Transverse colon (tissue), 4 donors: ENCODE measurements around the gene DAZAP1. TPM values are rescaled to one million over a fixed set of nuclear protein-coding genes. Genes with fewer than 3 reads are reported as not detected.

Experiments used
- DNase-seq: peaks from one replicate; pipeline ENCODE4 v3.0.0-alpha.2; 2019
- H3K27ac ChIP-seq, 4 donors: fragments of 200-600 bp; sonication (generic); 2 replicates each; pipeline ENCODE4 v1.5.1; 2016 to 2018; ENCODE audit warnings: inconsistent platforms in 4 of 4
- H3K27me3 ChIP-seq: fragments of 200-600 bp; sonication (generic); 2 replicates; pipeline ENCODE4 v1.5.1; 2017; ENCODE audit warnings: inconsistent platforms
- H3K36me3 ChIP-seq, 4 donors: fragments of 200-600 bp; sonication (generic); 2 replicates each; pipeline ENCODE4 v1.5.1; 2017 to 2019; ENCODE audit warnings: inconsistent platforms in 4 of 4
- H3K4me1 ChIP-seq, 4 donors: fragments of 200-600 bp; sonication (generic); 2 replicates each; pipeline ENCODE4 v1.5.1; 2017 to 2020; ENCODE audit warnings: inconsistent platforms in 4 of 4
- H3K4me3 ChIP-seq, 4 donors: fragments of 200-600 bp; sonication (generic); 1 replicate in 1 of 4; 2 replicates in 3 of 4; pipeline versions ENCODE4 v1.5.1 to v1.6.1; 2017 to 2019; ENCODE audit warnings: inconsistent platforms in 4 of 4
- H3K9me3 ChIP-seq, 2 donors: fragments of 200-600 bp; sonication (generic); 2 replicates each; pipeline ENCODE4 v1.5.1; 2017 to 2019; ENCODE audit warnings: inconsistent platforms in 2 of 2
- CTCF ChIP-seq, 5 experiments: fragments of 200-600 bp in 3 of 5; fragments of 450-650 bp in 2 of 5; sonication (generic) in 3 of 5; IDR thresholded peaks; 1 replicate in 2 of 5; 2 replicates in 3 of 5; pipeline ENCODE4 v1.5.1; 2016 to 2017; ENCODE audit warnings: antibody characterized with exemption in 5 of 5, inconsistent platforms in 3 of 5, mild to moderate bottlenecking in 2 of 5, moderate library complexity in 1 of 5
- EP300 ChIP-seq: sonication (generic); formaldehyde crosslinking; IDR thresholded peaks from one replicate; pipeline ENCODE4 v1.6.1; 2017; ENCODE audit warnings: antibody characterized with exemption, low read depth
- POLR2A ChIP-seq: fragments of 450-650 bp; IDR thresholded peaks from one replicate; pipeline ENCODE4 v1.6.1; 2016; ENCODE audit warnings: antibody characterized with exemption, mild to moderate bottlenecking, moderate library complexity
- POLR2AphosphoS5 ChIP-seq, 3 donors: sonication (generic); formaldehyde crosslinking; IDR thresholded peaks; one replicate each; pipeline ENCODE4 v1.6.1; 2016; ENCODE audit warnings: antibody characterized with exemption in 3 of 3
- WGBS, 2 donors: methylation state at CpG; one replicate each; pipeline ENCODE4 v1.1.5; 2018; ENCODE audit warnings: low coverage in 1 of 2; 5-methylcytosine and 5-hydroxymethylcytosine counted together
- in situ Hi-C, 4 donors: fragments of 200-750 bp; cut with MboI; loops; one replicate each; pipeline versions ENCODE4 v1.15.0 to v1.15.1; 2017; ENCODE audit warnings: low sequenced_read_pairs in 3 of 4, low pct_ligation_motif_present in 1 of 4, low pct_unique_long_range_greater_than_20kb in 1 of 4
- intact Hi-C: fragments of 100-400 bp; cut with DNase I; formaldehyde crosslinking; loops from one replicate; pipeline ENCODE4 v1.15.1; 2023; ENCODE audit warnings: low total_unique reads
- total RNA-seq, 4 donors: library from RNA; depleted of rRNA; stranded (reverse); fragments of >200 nt; gene quantifications; one replicate each; pipeline ENCODE4 v1.1.0, GENCODE V29; 2016

DAZAP1 gene
- total RNA-seq, 4 donors from 2014 or later: 36.3 to 77.2 (median 41.6) TPM

- Histone ChIP-seq H3K27ac (no peak overlapping the region), H3K27me3 (peaks cover 60% of the 10 kb centered on the region), H3K9me3 (no peaks in the 10 kb centered on the region), H3K4me3 (peak overlapping the region in 2 of 4 donors; percentile 26 to 43), H3K36me3 (peaks cover 0 to 12% (median 3%) of the 10 kb centered on the region in 4 donors), H3K4me1 (peaks cover 9 to 25% (median 22%) of the 10 kb centered on the region in 4 donors)
- intact Hi-C loops (loop anchor here (10.0 kb wide), 1 partner anchor 151 kb away; no protein-coding TSS in a partner anchor), in situ Hi-C loops (no loop called here)
- DNase-seq: no peak
- WGBS, 2 donors: 10% methylated on average over 27 of the region's 99 CpGs; no CpG with 5 or more reads in 1 of the 2 donors
- no peak for TF ChIP-seq POLR2AphosphoS5 (IDR thresholded peaks at IDR 0.05)
- no peak for TF ChIP-seq EP300
- no peak for TF ChIP-seq POLR2A
- TF ChIP-seq CTCF (IDR thresholded peaks at IDR 0.05): no peak
These were observed 38.7 kb downstream of the DAZAP1 start for GRCh38 chr19:1445932-1446712.

- peaks cover 67% of the 10 kb centered on the region for H3K27me3 ChIP-seq
- TF ChIP-seq EP300 (no peak), CTCF (IDR thresholded peaks at IDR 0.05) (no peak)
- H3K27ac ChIP-seq: no peak overlapping the region
- H3K9me3 ChIP-seq: no peaks in the 10 kb centered on the region
- in situ Hi-C loops: no loop called here
- intact Hi-C loops: loop anchor here (10.0 kb wide), 1 partner anchor 152 kb away; no protein-coding TSS in a partner anchor
- DNase-seq: no peak
- H3K4me3 ChIP-seq: peak overlapping the region in 1 of 4 donors; percentile 43
- WGBS, 2 donors: 9% methylated on average over 36 of the region's 63 CpGs; no CpG with 5 or more reads in 1 of the 2 donors
- H3K36me3 ChIP-seq: peaks cover 0 to 7% (median 0%) of the 10 kb centered on the region in 4 donors
- peaks cover 9 to 25% (median 22%) of the 10 kb centered on the region in 4 donors for H3K4me1 ChIP-seq
These were observed 39.5 kb downstream of the DAZAP1 start for GRCh38 chr19:1446713-1447481.

GRCh38 chr19:1447504-1447903, 40.1 kb downstream of the DAZAP1 start:
- no peak overlapping the region for H3K4me3 ChIP-seq
- peaks cover 73% of the 10 kb centered on the region for H3K27me3 ChIP-seq
- no peak for DNase-seq
- H3K36me3 ChIP-seq: peaks cover 0 to 1% (median 0%) of the 10 kb centered on the region in 4 donors
- peaks cover 9 to 25% (median 22%) of the 10 kb centered on the region in 4 donors for H3K4me1 ChIP-seq
- in situ Hi-C loops: no loop called here
- TF ChIP-seq POLR2A (no peak), EP300 (no peak), CTCF (IDR thresholded peaks at IDR 0.05) (no peak), POLR2AphosphoS5 (IDR thresholded peaks at IDR 0.05) (no peak)
- WGBS, 2 donors: 15% methylated on average over 4 of the region's 4 CpGs; no CpG with 5 or more reads in 1 of the 2 donors
- H3K9me3 ChIP-seq: no peaks in the 10 kb centered on the region
- intact Hi-C loops: loop anchor here (10.0 kb wide), 1 partner anchor 153 kb away; no protein-coding TSS in a partner anchor
- H3K27ac ChIP-seq: no peak overlapping the region

GRCh38 chr19:1447944-1448343, 40.6 kb downstream of the DAZAP1 start:
- in situ Hi-C loops: no loop called here
- WGBS, 2 donors: 77% methylated on average over 9 of the region's 9 CpGs; no CpG with 5 or more reads in 1 of the 2 donors

More at GRCh38 chr19:1447944-1448343, 40.6 kb downstream of the DAZAP1 start:
- TF ChIP-seq POLR2AphosphoS5 (IDR thresholded peaks at IDR 0.05): no peak
- no peak for TF ChIP-seq POLR2A
- no peak for TF ChIP-seq CTCF (IDR thresholded peaks at IDR 0.05)
- TF ChIP-seq EP300: no peak
- peaks cover 78% of the 10 kb centered on the region for H3K27me3 ChIP-seq
- no peak overlapping the region for H3K27ac ChIP-seq
- no peak overlapping the region for H3K4me3 ChIP-seq
- H3K36me3 ChIP-seq: no peaks in the 10 kb centered on the region
- intact Hi-C loops: loop anchor here (10.0 kb wide), 1 partner anchor 153 kb away; no protein-coding TSS in a partner anchor
- H3K4me1 ChIP-seq: peaks cover 9 to 25% (median 22%) of the 10 kb centered on the region in 4 donors
- no peak for DNase-seq
- no peaks in the 10 kb centered on the region for H3K9me3 ChIP-seq
